Measurements from ENCODE around the gene STK17B. TPM values are rescaled to one million over a fixed set of nuclear protein-coding genes. Genes with fewer than 3 reads are reported as not detected.

Gene STK17B
- total RNA-seq, 1 donor from 2014 or later = 66.9 TPM

DNA sequence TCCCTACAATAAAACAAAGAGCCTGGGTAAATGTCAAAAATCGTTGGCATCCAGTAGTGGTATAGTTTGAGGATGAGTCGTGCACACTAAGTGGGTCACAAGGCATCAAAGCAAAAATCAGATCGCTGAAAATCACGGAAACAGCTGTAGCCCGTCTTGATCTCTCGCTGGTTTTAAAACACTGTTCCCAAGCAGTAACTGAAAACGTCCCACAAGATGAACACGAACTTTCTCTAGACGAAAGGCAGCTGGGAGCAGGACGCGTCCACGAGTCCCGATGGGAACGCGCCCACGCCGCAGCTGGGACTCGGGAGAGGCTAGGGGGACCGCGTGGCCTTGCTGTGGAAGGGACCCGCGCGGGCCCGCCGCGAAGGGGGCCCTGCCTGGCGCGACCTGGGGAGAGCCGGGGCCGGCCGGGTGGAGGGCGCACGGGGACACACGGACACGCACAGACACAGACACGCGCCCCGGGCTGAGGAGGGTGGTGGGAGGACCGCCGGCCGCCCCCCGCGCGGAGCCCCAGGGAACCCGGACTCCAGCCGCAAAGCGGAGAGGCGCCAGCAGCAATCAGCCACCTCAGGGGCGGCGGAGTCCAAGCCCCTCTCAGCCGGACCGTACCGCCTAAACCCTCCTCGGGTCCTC, 651 bp downstream of the STK17B start:
- TF ChIP-seq CTCF (IDR thresholded peaks at IDR 0.05) = no peak
- DNase-seq (peak; percentile 80), ATAC-seq (peak; percentile 49)
- intact Hi-C loops (cut with DNase I) = no loop called here
- H3K27me3 ChIP-seq = no peaks in the 10 kb centered on the region
- H3K36me3 ChIP-seq = no peaks in the 10 kb centered on the region
- peaks cover 25% of the 10 kb centered on the region for H3K4me1 ChIP-seq
- H3K9me3 ChIP-seq = no peaks in the 10 kb centered on the region
- H3K27ac ChIP-seq = peak overlapping the region; percentile 97
- peak overlapping the region; percentile 92 for H3K4me3 ChIP-seq

- no peak for TF ChIP-seq CTCF (IDR thresholded peaks at IDR 0.05)
- intact Hi-C loops (cut with DNase I) = no loop called here
- Histone ChIP-seq H3K27me3 (no peaks in the 10 kb centered on the region), H3K4me3 (peak overlapping the region; percentile 92), H3K4me1 (peaks cover 30% of the 10 kb centered on the region), H3K27ac (peak overlapping the region; percentile 97), H3K36me3 (no peaks in the 10 kb centered on the region), H3K9me3 (no peaks in the 10 kb centered on the region)
- ATAC-seq = peak; percentile 34
- DNase-seq = no peak
Observed at GRCh38 chr2:196170213-196170605, 1.2 kb downstream of the STK17B start.

GRCh38 chr2:196169516-196169915, 1.9 kb downstream of the STK17B start:
- Histone ChIP-seq H3K27me3 (no peaks in the 10 kb centered on the region), H3K4me3 (peak overlapping the region; percentile 92), H3K36me3 (no peaks in the 10 kb centered on the region), H3K9me3 (no peaks in the 10 kb centered on the region), H3K4me1 (peaks cover 30% of the 10 kb centered on the region), H3K27ac (peak overlapping the region; percentile 97)
- ATAC-seq (no peak), DNase-seq (no peak)
- no peak for TF ChIP-seq CTCF (IDR thresholded peaks at IDR 0.05)
- intact Hi-C loops (cut with DNase I) = no loop called here

DNA sequence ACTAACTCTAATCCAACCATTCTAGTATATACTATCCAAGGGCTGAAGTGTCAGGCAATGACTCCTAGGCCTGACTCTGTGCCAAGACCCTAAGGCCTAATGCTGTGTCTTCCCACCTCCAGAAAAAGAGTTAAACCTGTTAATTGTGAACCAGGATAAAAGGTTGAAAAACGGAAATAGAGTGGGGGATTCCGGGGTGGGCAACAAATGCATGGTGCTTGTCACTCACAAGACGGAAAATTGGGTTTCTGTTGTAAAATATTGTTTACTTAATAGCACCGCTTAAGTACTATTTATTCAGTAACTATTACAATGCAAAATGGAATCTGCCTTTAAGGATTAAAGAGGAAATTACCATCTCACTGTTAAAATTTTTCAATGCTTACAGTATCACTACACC, 3.2 kb downstream of the STK17B start:
- Histone ChIP-seq H3K27ac (peak overlapping the region; percentile 97), H3K36me3 (no peaks in the 10 kb centered on the region), H3K4me3 (peak overlapping the region; percentile 92), H3K9me3 (no peaks in the 10 kb centered on the region), H3K4me1 (peaks cover 30% of the 10 kb centered on the region), H3K27me3 (no peaks in the 10 kb centered on the region)
- intact Hi-C loops (cut with DNase I) = no loop called here
- DNase-seq (no peak), ATAC-seq (no peak)
- no peak for TF ChIP-seq CTCF (IDR thresholded peaks at IDR 0.05)

GRCh38 chr2:196167666-196168065, 3.7 kb downstream of the STK17B start:
- Histone ChIP-seq H3K9me3 (no peaks in the 10 kb centered on the region), H3K36me3 (peaks cover 4% of the 10 kb centered on the region), H3K27me3 (no peaks in the 10 kb centered on the region), H3K27ac (peak overlapping the region; percentile 97), H3K4me3 (peak overlapping the region; percentile 92), H3K4me1 (peaks cover 30% of the 10 kb centered on the region)
- no peak for TF ChIP-seq CTCF (IDR thresholded peaks at IDR 0.05)
- intact Hi-C loops (cut with DNase I) = no loop called here
- ATAC-seq = no peak
- no peak for DNase-seq

DNA sequence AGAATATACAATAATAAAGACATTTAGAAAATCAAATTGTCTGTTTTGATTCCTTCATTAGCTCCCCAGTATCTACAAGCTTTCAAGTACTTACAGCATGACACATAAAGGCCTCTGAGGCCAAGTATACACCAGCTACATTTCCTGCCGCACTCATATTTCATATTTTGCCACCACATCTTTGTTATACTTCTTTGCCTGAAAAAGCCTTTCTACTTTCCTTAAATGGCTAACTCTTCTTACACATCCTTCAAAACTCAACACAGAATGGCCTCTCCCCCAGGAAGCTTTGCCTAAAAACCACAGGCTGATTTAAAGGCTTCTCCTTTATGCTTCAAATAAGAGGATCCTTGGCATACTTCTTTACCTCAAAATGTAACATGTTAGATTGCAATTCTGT, 4.5 kb downstream of the STK17B start:
- peak overlapping the region; percentile 92 for H3K4me3 ChIP-seq

More for the DNA sequence above, 4.5 kb downstream of the STK17B start:
- Histone ChIP-seq H3K36me3 (peaks cover 12% of the 10 kb centered on the region), H3K27me3 (no peaks in the 10 kb centered on the region), H3K9me3 (no peaks in the 10 kb centered on the region), H3K27ac (peak overlapping the region; percentile 49), H3K4me1 (peaks cover 30% of the 10 kb centered on the region)
- ATAC-seq (no peak), DNase-seq (no peak)
- no peak for TF ChIP-seq CTCF (IDR thresholded peaks at IDR 0.05)
- intact Hi-C loops (cut with DNase I) = no loop called here
